ENCODE measurements around the gene NPAS3. TPM values are rescaled to one million over a fixed set of nuclear protein-coding genes. Genes with fewer than 3 reads are reported as not detected.

Gene NPAS3
- total RNA-seq, 2 donors from 2014 or later = 1.1 to 1.8 TPM

DNA sequence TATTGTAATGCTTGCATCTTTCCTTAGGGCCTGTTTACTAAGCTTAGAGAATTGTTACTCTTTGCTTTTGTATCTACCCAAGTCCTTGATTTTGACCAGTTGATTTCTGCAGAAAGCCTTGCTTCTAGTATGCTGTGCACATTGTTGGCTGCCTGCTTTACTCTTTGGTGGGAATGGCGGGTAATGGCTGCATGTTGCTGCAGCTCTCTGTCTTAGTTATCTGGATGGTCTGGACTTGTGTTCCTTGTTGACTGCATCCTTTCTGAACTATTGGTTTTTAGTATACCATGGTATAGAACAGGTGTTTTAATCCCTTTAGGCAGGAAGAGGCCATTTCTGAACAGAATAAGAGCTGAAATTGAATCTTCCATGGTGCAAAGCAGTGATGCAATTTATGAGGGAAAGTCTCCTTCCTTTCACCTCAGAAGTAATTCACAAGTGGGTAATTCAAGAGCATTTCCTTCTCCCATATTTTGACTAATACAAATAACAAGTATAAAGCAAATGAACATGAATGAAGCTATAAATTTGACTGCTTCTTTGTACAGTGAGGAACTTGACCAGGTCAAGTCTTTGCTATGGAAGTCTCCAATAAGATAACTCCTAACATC is 466.4 kb downstream of the NPAS3 start:
- no peak for TF ChIP-seq CTCF (IDR thresholded peaks at IDR 0.05)
- no peak for TF ChIP-seq POLR2AphosphoS5 (IDR thresholded peaks at IDR 0.05)
- TF ChIP-seq POLR2A (IDR thresholded peaks at IDR 0.05) = no peak
- Histone ChIP-seq H3K9me3 (no peaks in the 10 kb centered on the region), H3K27me3 (replicated peaks; ENCODE audit: insufficient read depth) (no peaks in the 10 kb centered on the region), H3K4me1 (replicated peaks) (no peaks in the 10 kb centered on the region), H3K4me3 (no peak overlapping the region), H3K36me3 (no peaks in the 10 kb centered on the region), H3K27ac (no peak overlapping the region)
- no peak for DNase-seq (ENCODE audit: low spot score)
- 95% methylated on average over 1 of the region's 1 CpG for WGBS
- intact Hi-C loops (cut with DNase I) = no loop called here

GRCh38 chr14:33406766-33407165 is 468.1 kb downstream of the NPAS3 start:
- no peak for DNase-seq (ENCODE audit: low spot score)
- no peak for TF ChIP-seq POLR2A (IDR thresholded peaks at IDR 0.05)
- no peak for TF ChIP-seq CTCF (IDR thresholded peaks at IDR 0.05)
- no peak for TF ChIP-seq POLR2AphosphoS5 (IDR thresholded peaks at IDR 0.05)
- no peak overlapping the region for H3K4me3 ChIP-seq
- H3K27me3 ChIP-seq (replicated peaks; ENCODE audit: insufficient read depth) = no peaks in the 10 kb centered on the region
- no peaks in the 10 kb centered on the region for H3K9me3 ChIP-seq
- H3K27ac ChIP-seq = no peak overlapping the region
- intact Hi-C loops (cut with DNase I) = no loop called here
- H3K4me1 ChIP-seq (replicated peaks) = no peaks in the 10 kb centered on the region
- no peaks in the 10 kb centered on the region for H3K36me3 ChIP-seq
- WGBS = 66% methylated on average over 2 of the region's 2 CpGs

- no peak for DNase-seq (ENCODE audit: low spot score)
These were observed 469.6 kb downstream of the NPAS3 start for GRCh38 chr14:33408291-33408690.

DNA sequence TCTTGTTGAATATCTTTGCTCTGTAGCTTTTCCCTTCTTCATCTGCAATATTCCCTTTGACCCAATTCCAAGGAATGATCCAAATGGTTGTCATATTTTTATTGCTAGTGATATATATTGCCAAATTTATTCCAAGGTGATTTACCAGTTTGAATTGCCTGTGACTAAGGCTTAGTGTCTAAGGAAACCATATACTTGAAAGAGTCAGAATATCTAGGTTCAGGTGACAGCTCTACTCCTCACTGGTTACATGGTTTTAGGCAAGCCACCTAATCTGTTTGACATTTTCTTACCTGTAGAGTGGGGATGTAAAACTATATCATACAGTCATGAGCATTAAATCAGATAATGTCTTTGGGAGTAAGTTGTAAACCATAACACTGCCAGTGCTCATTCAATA is 473.8 kb downstream of the NPAS3 start:
- no peak for DNase-seq (ENCODE audit: low spot score)
- Histone ChIP-seq H3K4me1 (replicated peaks) (no peaks in the 10 kb centered on the region), H3K9me3 (no peaks in the 10 kb centered on the region), H3K36me3 (no peaks in the 10 kb centered on the region), H3K27ac (no peak overlapping the region), H3K27me3 (replicated peaks; ENCODE audit: insufficient read depth) (no peaks in the 10 kb centered on the region), H3K4me3 (no peak overlapping the region)
- intact Hi-C loops (cut with DNase I) = no loop called here
- TF ChIP-seq POLR2AphosphoS5 (IDR thresholded peaks at IDR 0.05) = no peak
- no peak for TF ChIP-seq CTCF (IDR thresholded peaks at IDR 0.05)
- TF ChIP-seq POLR2A (IDR thresholded peaks at IDR 0.05) = no peak

More at GRCh38 chr14:33408291-33408690, 469.6 kb downstream of the NPAS3 start:
- Histone ChIP-seq H3K27ac (no peak overlapping the region), H3K27me3 (replicated peaks; ENCODE audit: insufficient read depth) (no peaks in the 10 kb centered on the region), H3K4me3 (no peak overlapping the region), H3K9me3 (no peaks in the 10 kb centered on the region), H3K36me3 (no peaks in the 10 kb centered on the region), H3K4me1 (replicated peaks) (no peaks in the 10 kb centered on the region)
- TF ChIP-seq CTCF (IDR thresholded peaks at IDR 0.05) = no peak
- no peak for TF ChIP-seq POLR2AphosphoS5 (IDR thresholded peaks at IDR 0.05)
- TF ChIP-seq POLR2A (IDR thresholded peaks at IDR 0.05) = no peak
- WGBS = 16% methylated on average over 2 of the region's 2 CpGs
- intact Hi-C loops (cut with DNase I) = no loop called here

DNA sequence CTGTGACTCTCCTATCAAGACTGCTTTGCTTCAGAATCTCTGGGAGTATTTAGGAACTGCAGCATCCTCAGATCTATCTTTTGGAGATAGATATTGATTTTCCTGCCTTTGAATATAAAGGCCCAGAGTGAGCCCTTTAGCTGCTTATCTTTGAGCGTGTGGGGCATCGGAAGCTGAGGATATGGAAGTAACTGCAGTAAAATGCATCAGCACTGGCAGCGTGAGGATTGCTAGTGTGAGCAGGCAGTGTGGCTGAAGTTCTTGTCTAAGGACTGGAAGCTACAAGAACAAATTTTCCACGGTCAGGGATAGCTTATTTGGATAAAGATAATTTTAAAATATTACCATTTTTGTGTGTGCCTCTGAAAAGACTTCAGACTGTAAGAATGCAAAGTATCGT is 474.7 kb downstream of the NPAS3 start:
- Histone ChIP-seq H3K27me3 (replicated peaks; ENCODE audit: insufficient read depth) (no peaks in the 10 kb centered on the region), H3K4me1 (replicated peaks) (no peaks in the 10 kb centered on the region), H3K27ac (no peak overlapping the region), H3K4me3 (no peak overlapping the region), H3K36me3 (no peaks in the 10 kb centered on the region), H3K9me3 (no peaks in the 10 kb centered on the region)
- TF ChIP-seq POLR2A (IDR thresholded peaks at IDR 0.05) (no peak), CTCF (IDR thresholded peaks at IDR 0.05) (no peak), POLR2AphosphoS5 (IDR thresholded peaks at IDR 0.05) (no peak)
- 81% methylated on average over 5 of the region's 5 CpGs for WGBS
- intact Hi-C loops (cut with DNase I) = no loop called here
- no peak for DNase-seq (ENCODE audit: low spot score)
